ENCODE results near the gene PLXNA4.

GRCh38 chr7:132168239-132168638, 408.0 kb downstream of the PLXNA4 start:
- TF ChIP-seq EP300 (IDR thresholded peaks at IDR 0.05), result no peak
- TF ChIP-seq, protein P1, sequence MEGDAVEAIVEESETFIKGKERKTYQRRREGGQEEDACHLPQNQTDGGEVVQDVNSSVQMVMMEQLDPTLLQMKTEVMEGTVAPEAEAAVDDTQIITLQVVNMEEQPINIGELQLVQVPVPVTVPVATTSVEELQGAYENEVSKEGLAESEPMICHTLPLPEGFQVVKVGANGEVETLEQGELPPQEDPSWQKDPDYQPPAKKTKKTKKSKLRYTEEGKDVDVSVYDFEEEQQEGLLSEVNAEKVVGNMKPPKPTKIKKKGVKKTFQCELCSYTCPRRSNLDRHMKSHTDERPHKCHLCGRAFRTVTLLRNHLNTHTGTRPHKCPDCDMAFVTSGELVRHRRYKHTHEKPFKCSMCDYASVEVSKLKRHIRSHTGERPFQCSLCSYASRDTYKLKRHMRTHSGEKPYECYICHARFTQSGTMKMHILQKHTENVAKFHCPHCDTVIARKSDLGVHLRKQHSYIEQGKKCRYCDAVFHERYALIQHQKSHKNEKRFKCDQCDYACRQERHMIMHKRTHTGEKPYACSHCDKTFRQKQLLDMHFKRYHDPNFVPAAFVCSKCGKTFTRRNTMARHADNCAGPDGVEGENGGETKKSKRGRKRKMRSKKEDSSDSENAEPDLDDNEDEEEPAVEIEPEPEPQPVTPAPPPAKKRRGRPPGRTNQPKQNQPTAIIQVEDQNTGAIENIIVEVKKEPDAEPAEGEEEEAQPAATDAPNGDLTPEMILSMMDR (IDR thresholded peaks at IDR 0.05), result no peak
- TF ChIP-seq POLR2A (IDR thresholded peaks at IDR 0.05), result no peak

Measured in gastroesophageal sphincter (tissue), 3 donors.